HPDE6-E6E7 (cell line): ENCODE data around the gene NR0B2.
A peak's percentile ranks its signal among the peaks of the same experiment; 100 is the strongest.
"Not testable (repeated sequence)": the region's sequence is repeated elsewhere in the genome, so short reads cannot be mapped to it uniquely, and the experiment has no call there.

Experiments
- DNase-seq: peaks from one replicate; pipeline ENCODE4 v3.0.0; 2011; ENCODE audit warnings: missing footprints; ENCODE audit errors: extremely low spot score

Gene NR0B2, protein sequence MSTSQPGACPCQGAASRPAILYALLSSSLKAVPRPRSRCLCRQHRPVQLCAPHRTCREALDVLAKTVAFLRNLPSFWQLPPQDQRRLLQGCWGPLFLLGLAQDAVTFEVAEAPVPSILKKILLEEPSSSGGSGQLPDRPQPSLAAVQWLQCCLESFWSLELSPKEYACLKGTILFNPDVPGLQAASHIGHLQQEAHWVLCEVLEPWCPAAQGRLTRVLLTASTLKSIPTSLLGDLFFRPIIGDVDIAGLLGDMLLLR

GRCh38 chr1:26913754-26914619 is at the start of gene NR0B2:
TSS of gene NR0B2 (minus strand) at chr1:26913975. CDS start at chr1:26913940, 35 bp downstream.
- no peak for DNase-seq

DNA sequence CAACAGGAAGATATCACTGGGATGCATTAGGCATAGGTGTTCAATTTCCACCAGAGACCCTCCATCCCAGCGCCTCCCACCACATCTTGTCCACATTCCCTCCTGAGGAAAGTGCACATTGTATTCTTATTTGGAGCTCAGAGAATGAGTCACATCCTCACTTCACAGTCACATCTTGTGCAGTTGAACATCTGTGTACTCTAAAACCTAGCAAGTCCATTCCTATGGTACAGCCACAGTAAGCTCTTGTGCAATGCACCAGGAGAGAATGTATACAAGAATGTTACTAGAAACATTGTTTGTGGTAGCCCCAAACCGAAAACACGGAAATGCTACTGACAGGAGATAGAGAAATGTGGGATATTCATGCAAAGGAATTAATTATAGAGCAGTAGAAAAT is 48.1 kb upstream of the NR0B2 start:
- peak; percentile 67 for DNase-seq

- no peak for DNase-seq
Measured at GRCh38 chr1:26960625-26960966, 46.8 kb upstream of the NR0B2 start.

GRCh38 chr1:26959722-26960624 is 46.2 kb upstream of the NR0B2 start, which contains the start of gene KDF1:
TSS of gene KDF1 (minus strand) at chr1:26960468. CDS start at chr1:26952380, 8,088 bp downstream.
- DNase-seq = peak; percentile 85

DNA sequence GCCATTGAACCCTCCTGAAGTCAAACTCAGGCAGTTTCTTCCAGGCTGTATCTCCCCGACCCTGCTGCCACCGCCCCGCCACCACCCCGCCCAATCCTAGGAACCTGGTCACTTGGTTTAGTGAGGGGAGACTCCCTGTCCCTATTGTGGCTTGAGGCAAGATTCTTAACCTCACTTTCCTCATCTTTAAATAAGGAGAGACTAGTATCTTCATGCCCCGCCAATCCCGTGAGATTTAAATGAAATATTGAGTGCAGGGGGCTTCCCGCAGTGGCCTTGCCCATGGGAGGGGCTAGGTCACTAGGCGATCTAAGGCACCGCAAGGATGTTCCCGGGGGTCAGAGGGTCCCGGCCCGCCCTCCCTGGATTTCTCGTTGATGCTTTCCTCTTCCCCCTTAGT is 45.5 kb upstream of the NR0B2 start:
- no peak for DNase-seq

DNA sequence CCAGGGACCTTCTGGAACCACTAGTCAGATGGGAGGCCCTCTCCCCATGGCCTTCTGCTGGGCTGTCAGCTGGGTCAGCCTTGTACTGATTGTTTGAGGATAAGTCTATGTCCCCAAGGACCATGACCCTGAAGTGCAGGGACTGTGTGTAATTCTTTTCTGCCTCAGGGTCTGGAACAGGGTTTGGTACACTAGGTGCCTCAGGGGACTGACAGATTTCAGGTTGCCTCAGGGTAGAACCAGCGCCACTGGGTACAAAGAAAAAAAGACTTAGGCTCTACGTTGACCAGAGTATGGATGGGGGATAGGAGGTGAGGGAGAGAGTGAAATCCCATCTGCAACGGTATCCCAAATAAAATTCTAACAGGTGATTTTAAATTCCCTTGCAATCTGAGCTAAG is 43.5 kb upstream of the NR0B2 start:
- DNase-seq = no peak

DNA sequence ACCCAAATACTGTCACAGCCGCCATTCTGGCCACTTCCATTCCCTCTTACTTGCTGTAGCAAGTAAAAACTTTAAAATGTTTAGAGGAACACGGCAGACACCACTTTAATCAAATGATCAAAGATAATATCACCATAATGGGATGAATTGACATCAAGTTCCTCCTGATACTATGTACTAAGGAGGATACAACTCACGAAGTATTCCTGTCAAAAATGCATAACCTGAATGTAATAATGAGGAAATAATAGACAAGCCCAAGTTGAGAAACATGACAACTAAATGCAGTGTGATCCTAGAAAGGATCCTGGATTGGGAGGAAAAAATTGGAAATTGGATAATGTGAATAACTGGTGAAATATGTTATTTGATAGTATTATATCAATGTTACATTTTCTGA is 42.5 kb upstream of the NR0B2 start:
- no peak for DNase-seq

- no peak for DNase-seq
Measured at GRCh38 chr1:26953374-26953773, 39.6 kb upstream of the NR0B2 start.

DNA sequence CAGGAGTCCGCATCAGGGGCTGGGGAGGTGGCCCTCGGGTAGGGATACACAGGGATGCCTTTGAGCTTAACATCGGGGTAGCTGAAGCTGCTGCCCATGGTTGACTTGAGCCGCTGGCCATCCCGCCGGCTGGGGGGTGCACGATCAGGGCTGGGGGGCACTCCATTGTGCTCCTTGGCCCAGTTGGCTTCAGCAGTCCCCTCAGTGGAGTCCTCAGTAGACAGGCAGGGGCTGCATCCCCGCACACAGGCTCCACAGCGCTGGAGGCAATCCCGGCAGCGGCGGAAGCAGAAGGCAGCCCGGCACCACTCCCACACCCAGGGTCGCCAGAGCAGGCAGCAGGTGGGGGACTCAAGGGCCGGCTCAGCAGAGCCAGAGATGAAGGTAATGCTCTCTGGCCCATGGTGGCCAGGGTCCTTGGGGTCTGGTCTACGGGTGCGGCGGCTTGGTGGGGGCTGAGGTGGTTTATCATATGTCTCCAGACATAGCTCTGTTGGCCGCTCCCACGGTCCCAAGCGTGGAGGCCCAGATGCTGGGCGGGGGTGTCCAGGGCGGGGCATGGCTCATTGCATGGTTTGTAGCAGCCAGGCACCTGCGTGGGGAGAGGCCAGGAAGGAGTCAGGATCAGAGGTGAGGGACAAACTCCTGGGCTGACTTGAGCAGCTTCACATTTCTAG is 38.2 kb upstream of the NR0B2 start:
- DNase-seq = no peak

- DNase-seq = no peak
Measured at GRCh38 chr1:26951216-26951615, 37.4 kb upstream of the NR0B2 start.

DNA sequence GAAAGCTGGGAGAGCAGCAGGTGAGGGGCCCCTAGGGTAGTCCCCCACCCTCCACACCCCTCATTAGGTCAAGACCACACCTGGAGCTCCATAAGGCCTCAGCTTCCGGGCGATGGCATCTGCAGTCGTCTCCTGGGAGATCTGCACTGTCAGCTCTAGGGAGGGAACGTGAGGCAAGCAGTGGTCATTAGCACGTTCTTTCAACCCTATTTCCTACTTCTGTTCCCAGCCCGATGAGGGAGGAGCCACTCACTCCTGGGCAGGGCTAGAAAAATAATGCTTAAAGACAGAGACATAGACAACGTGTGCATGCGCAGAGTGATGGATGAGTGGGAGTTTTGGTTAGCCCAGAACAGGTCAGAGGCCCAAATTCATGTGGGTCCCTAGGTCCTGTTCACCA is 36.8 kb upstream of the NR0B2 start:
- DNase-seq = no peak

DNA sequence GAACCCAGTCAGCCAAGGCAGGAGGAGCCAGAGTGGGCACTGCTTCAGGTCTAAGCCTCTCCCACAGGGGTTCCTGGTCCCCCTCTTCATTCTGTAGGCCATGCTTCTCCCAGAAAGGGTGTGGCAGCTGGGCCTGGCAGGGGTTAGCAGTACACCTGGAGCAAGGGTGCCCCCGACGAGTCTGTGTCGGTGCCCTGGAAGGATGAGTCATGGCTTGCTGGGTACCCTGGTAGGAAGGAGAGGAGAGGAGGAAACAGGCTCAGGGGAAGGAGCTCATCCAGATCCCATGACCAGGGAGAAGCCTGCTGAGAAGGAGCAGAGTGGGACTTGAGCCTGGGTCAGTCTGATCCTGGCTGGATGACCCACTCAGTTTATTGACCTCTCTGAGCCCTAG is 36.1 kb upstream of the NR0B2 start:
- no peak for DNase-seq

DNA sequence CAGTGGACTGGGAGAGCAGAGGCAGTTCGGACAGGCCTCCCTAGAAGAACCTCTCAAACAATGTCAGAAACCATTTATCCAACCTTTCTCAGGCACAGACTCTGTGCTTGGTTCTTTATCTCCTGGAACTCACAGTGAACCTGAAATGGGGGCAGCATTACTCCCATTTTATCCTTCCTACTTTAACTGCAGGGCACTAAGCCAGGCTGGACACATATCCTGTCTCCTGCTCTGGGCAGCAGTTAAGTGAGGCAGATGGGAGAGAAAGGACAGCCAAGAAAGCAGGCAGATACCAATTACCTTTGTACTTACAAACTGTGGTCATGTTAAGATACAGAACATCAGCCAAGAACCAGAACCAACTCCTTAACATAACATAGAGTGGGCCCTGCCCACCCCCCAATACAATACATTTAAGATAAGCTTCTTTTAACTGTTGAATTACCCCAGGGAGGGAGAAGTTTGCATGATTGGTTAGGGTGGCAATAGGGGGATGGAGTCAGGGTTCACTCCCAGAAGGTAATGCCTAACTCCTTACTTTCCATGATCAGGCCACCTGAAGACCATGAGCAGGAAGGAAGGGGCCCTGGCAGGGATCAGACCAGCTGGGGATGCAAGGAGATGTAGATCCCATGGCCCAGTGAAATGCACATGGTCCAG is 35.6 kb upstream of the NR0B2 start:
- DNase-seq = no peak

- not testable (repeated sequence) for DNase-seq
Measured at GRCh38 chr1:26948725-26949057, 34.9 kb upstream of the NR0B2 start.

DNA sequence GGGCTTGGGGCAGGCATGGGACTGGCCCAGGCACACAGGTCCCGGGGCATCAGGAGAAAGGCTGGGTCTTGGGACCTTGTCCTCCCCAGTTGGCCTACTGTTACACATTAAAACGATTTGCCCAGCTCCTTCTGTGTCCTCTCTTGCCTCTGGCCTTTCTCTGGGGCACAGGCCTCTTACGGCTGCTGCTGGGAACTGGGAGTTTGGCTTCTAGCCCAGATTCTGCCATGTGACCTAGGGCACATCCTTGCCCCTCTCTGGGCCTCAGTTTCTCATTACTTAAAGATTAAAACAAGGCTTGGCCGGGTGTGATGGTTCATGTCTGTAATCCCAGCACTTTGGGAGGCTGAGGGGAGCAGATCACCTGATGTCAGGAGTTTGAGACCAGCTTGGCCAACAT is 32.5 kb upstream of the NR0B2 start:
- DNase-seq = no peak

DNA sequence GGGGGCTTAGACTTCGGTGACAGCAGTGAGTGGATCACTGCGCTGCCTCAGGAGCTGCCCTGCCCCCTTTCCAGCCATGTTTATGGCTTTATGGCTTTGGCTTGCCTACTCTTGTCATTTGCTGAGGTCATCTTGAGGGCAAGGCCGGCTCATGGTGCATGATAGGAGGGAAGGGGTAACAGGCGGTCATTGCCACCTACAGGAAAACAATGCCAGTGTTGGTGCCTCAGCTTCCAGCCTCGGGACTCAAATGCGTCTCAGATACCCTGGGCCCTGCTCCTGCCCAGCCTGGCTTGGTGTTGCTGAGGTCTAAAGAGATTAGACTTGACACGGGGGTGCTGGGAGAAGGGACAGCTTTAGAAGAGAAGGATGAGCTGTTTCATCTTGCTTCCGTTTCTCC is 32.0 kb upstream of the NR0B2 start:
- DNase-seq = no peak

- no peak for DNase-seq
Measured at GRCh38 chr1:26945138-26945537, 31.4 kb upstream of the NR0B2 start.

DNA sequence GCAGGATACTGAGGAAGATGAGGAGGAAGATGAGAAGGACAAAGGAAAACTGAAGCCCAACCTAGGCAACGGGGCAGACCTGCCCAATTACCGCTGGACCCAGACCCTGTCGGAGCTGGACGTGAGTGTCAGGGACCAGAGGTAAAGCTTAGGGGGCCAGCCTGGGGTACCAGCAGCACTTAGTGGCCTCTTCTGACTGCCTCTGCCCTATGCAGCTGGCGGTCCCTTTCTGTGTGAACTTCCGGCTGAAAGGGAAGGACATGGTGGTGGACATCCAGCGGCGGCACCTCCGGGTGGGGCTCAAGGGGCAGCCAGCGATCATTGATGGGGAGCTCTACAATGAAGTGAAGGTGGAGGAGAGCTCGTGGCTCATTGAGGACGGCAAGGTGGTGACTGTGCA is 28.9 kb upstream of the NR0B2 start:
- DNase-seq = no peak

DNA sequence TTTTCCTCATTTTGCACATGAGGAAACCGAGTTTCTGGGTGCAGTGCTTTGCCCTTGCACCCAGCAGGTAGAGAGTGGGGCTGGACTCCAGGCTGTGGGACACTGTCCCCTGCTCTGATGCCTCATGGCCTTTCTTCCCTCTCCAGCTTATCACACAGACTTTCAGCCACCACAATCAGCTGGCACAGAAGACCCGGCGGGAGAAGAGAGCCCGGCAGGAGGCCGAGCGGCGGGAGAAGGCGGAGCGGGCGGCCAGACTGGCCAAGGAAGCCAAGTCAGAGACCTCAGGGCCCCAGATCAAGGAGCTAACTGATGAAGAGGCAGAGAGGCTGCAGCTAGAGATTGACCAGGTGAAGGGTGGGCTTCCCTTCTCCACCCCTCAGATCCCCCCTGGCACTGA is 27.5 kb upstream of the NR0B2 start:
- DNase-seq = no peak

DNA sequence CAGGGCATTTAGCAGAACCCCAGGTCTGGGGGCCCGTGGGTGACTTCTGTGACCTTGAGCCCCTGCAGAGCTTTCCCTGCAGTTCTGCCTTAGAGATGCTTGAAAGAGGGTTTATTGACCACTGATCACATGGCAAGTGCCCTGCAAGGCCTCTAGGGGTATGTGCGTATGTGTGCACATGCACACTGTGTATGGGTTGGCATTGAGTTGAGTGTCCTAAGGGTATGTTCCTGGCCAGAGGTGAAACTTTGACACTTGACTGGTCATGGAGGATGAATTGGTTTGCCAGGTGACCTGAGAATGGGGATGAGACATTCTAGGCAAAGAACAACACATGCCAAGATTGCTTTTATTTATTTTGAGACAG is 24.9 kb upstream of the NR0B2 start:
- DNase-seq = no peak

- DNase-seq = no peak
Measured at GRCh38 chr1:26938004-26938658, 24.4 kb upstream of the NR0B2 start.
